Fibroblast of lung (primary cell): ENCODE results near the gene ATXN7L2.

Experiments
- EZH2 ChIP-seq: IDR thresholded peaks from 2 replicates; pipeline ENCODE4 v1.5.1; 2012; ENCODE audit warnings: low read length, control low read depth, mild to moderate bottlenecking; ENCODE audit errors: missing control alignments
- TF ChIP-seq, protein P1 (sequence below), 2 donors: IDR thresholded peaks in 1 of 2; conservative IDR thresholded peaks in 1 of 2; 1 replicate in 1 of 2; 2 replicates in 1 of 2; pipeline ENCODE4 v1.5.1; 2011 to 2012; ENCODE audit warnings: low read length in 2 of 2, control low read depth in 1 of 2, inconsistent platforms in 1 of 2, low read depth in 1 of 2, mild to moderate bottlenecking in 1 of 2

DNA sequence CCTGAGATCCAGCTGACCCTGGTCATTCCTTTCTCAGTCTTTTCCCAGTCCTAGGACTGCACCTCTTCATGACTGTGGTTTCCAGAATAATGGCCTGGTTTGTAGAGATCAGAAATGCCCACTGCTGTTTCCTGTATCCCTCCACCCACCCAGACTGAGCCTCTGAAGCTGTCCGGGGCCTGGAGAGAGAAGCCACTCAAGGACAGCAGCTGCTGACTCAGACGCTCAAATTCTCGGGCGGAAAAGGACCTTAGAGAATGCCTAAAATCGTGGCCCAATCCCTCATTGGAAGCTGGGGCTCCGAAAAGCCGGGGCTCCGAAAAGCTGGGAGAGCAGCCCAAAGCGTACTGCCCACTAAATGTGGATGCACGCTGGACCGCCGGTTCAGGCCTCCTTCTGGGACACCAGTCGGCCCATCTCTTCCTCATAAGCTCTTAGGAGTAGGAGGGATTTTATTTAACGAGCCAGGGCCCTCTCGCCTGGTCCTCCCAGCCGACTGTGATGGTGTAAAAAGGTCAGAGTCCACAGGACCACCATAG, 48.2 kb downstream of the ATXN7L2 start:
- TF ChIP-seq, protein P1, sequence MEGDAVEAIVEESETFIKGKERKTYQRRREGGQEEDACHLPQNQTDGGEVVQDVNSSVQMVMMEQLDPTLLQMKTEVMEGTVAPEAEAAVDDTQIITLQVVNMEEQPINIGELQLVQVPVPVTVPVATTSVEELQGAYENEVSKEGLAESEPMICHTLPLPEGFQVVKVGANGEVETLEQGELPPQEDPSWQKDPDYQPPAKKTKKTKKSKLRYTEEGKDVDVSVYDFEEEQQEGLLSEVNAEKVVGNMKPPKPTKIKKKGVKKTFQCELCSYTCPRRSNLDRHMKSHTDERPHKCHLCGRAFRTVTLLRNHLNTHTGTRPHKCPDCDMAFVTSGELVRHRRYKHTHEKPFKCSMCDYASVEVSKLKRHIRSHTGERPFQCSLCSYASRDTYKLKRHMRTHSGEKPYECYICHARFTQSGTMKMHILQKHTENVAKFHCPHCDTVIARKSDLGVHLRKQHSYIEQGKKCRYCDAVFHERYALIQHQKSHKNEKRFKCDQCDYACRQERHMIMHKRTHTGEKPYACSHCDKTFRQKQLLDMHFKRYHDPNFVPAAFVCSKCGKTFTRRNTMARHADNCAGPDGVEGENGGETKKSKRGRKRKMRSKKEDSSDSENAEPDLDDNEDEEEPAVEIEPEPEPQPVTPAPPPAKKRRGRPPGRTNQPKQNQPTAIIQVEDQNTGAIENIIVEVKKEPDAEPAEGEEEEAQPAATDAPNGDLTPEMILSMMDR (conservative IDR thresholded peaks at IDR 0.05 in 1 of 2, IDR thresholded peaks at IDR 0.05 in 1 of 2; ENCODE audit: low read depth in 1 of 2, low read length in 2 of 2), result no peak
- no peak for TF ChIP-seq EZH2
